GM23338 (cell line): Measurements from ENCODE around the gene ZDHHC7. TPM values are rescaled to one million over a fixed set of nuclear protein-coding genes. Genes with fewer than 3 reads are reported as not detected.

ENCODE experiments used
- ATAC-seq: fragments of 200-7000 bp; cut with Tn5 transposase; 3 replicates; pipeline ENCODE4 v1.9.1; 2020
- DNase-seq: peaks from one replicate; pipeline ENCODE4 v3.0.0-alpha.2; 2015; ENCODE audit warnings: low spot score
- H2AFZ ChIP-seq: fragments of 200-600 bp; sonication (generic); 2 replicates; pipeline ENCODE4 v1.8.0; 2016; ENCODE audit warnings: antibody characterized with exemption, mild to moderate bottlenecking, moderate library complexity
- H3F3A ChIP-seq: fragments of 200-600 bp; sonication (generic); replicated peaks from 2 replicates; pipeline ENCODE4 v1.8.0; 2017; ENCODE audit warnings: antibody characterized with exemption, mixed run types, low read depth
- H3K27ac ChIP-seq: fragments of 200-600 bp; sonication (generic); 2 replicates; pipeline ENCODE4 v1.6.1; 2016; ENCODE audit warnings: low read depth
- H3K27me3 ChIP-seq: fragments of 200-600 bp; sonication (generic); 2 replicates; pipeline ENCODE4 v1.8.0; 2016; ENCODE audit warnings: mild to moderate bottlenecking, mixed run types, moderate library complexity; ENCODE audit not compliant: insufficient read depth
- H3K36me3 ChIP-seq: fragments of 200-600 bp; sonication (generic); 2 replicates; pipeline ENCODE4 v1.8.0; 2016; ENCODE audit warnings: mild to moderate bottlenecking; ENCODE audit not compliant: insufficient read depth
- H3K4me1 ChIP-seq: fragments of 200-600 bp; sonication (generic); 2 replicates; pipeline ENCODE4 v1.8.0; 2016; ENCODE audit warnings: mild to moderate bottlenecking, moderate library complexity; ENCODE audit not compliant: insufficient read depth
- H3K4me2 ChIP-seq: fragments of 200-600 bp; sonication (generic); 2 replicates; pipeline ENCODE4 v1.7.1; 2017; ENCODE audit warnings: mixed run types
- H3K4me3 ChIP-seq: fragments of 200-600 bp; sonication (generic); 2 replicates; pipeline ENCODE4 v1.6.1; 2016; ENCODE audit warnings: mixed run types
- H3K79me2 ChIP-seq: fragments of 200-600 bp; sonication (generic); replicated peaks from 2 replicates; pipeline ENCODE4 v1.8.0; 2017; ENCODE audit warnings: mild to moderate bottlenecking; ENCODE audit not compliant: insufficient read depth
- H3K9me2 ChIP-seq: fragments of 200-600 bp; sonication (generic); 2 replicates; pipeline ENCODE4 v1.8.0; 2017; ENCODE audit not compliant: insufficient read depth
- H4K20me1 ChIP-seq: fragments of 200-600 bp; sonication (generic); replicated peaks from 2 replicates; pipeline ENCODE4 v1.8.0; 2017; ENCODE audit warnings: mild to moderate bottlenecking; ENCODE audit not compliant: insufficient read depth
- H3K27ac Mint-ChIP-seq: 2 replicates; pipeline ENCODE4 v1.8.0; 2020; ENCODE audit warnings: inconsistent platforms, mild to moderate bottlenecking, moderate library complexity, mixed read lengths
- H3K27me3 Mint-ChIP-seq: 3 replicates; pipeline ENCODE4 v1.8.0; 2022; ENCODE audit warnings: low read depth, mild to moderate bottlenecking, moderate library complexity, mixed read lengths, inconsistent platforms; ENCODE audit not compliant: insufficient read depth, poor library complexity
- H3K36me3 Mint-ChIP-seq: 3 replicates; pipeline ENCODE4 v1.8.0; 2021; ENCODE audit warnings: low read depth, mild to moderate bottlenecking, inconsistent platforms, moderate library complexity, mixed read lengths
- H3K4me1 Mint-ChIP-seq: 3 replicates; pipeline ENCODE4 v1.8.0; 2020; ENCODE audit warnings: mild to moderate bottlenecking, inconsistent platforms, mixed read lengths
- H3K4me3 Mint-ChIP-seq: 3 replicates; pipeline ENCODE4 v1.8.0; 2021; ENCODE audit warnings: moderate library complexity, mild to moderate bottlenecking, inconsistent platforms, mixed read lengths
- H3K9me3 Mint-ChIP-seq: 3 replicates; pipeline ENCODE4 v1.8.0; 2020; ENCODE audit warnings: moderate library complexity, mild to moderate bottlenecking, inconsistent platforms, mixed read lengths
- CREB1 ChIP-seq: fragments of 250-450 bp; sonication (Bioruptor Pico); IDR thresholded peaks from 2 replicates; pipeline ENCODE4 v1.5.0; 2020; ENCODE audit warnings: low read depth, mild to moderate bottlenecking, moderate library complexity
- CTCF ChIP-seq, 2 experiments: fragments of 200-600 bp in 1 of 2; sonication (generic) in 1 of 2; conservative IDR thresholded peaks; 2 replicates each; pipeline versions ENCODE4 v1.5.1 to v1.6.1; 2016 to 2017; ENCODE audit warnings: antibody characterized with exemption in 2 of 2, low read depth in 2 of 2, mild to moderate bottlenecking in 2 of 2, moderate library complexity in 1 of 2
- EZH2 ChIP-seq: fragments of 200-600 bp; sonication (generic); IDR thresholded peaks from one replicate; pipeline ENCODE4 v1.8.0; 2017; ENCODE audit warnings: antibody characterized with exemption, mild to moderate bottlenecking, low read depth; ENCODE audit not compliant: unreplicated experiment
- EZH2phosphoT487 ChIP-seq: fragments of 200-600 bp; sonication (generic); IDR thresholded peaks from one replicate; pipeline ENCODE4 v1.8.1; 2018; ENCODE audit warnings: antibody characterized with exemption; ENCODE audit not compliant: unreplicated experiment
- JUNB ChIP-seq: IDR thresholded peaks from one replicate; pipeline ENCODE4 v1.6.1; 2016; ENCODE audit warnings: antibody characterized with exemption; ENCODE audit not compliant: unreplicated experiment
- NANOG ChIP-seq: IDR thresholded peaks from 2 replicates; pipeline ENCODE4 v1.6.1; 2016; ENCODE audit warnings: antibody characterized with exemption, borderline replicate concordance
- POLR2AphosphoS5 ChIP-seq: IDR thresholded peaks from 2 replicates; pipeline ENCODE4 v1.6.1; 2016; ENCODE audit warnings: antibody characterized with exemption, low read depth
- STAT1 ChIP-seq: IDR thresholded peaks from one replicate; pipeline ENCODE4 v1.6.1; 2016; ENCODE audit warnings: antibody characterized with exemption; ENCODE audit not compliant: unreplicated experiment
- ZNF114 ChIP-seq: fragments of 250-450 bp; sonication (Bioruptor Pico); IDR thresholded peaks from 2 replicates; pipeline ENCODE4 v1.5.0; 2020; ENCODE audit warnings: mild to moderate bottlenecking, moderate library complexity
- ZNF331 ChIP-seq: fragments of 250-450 bp; sonication (Bioruptor Pico); IDR thresholded peaks from 2 replicates; pipeline ENCODE4 v1.5.0; 2020; ENCODE audit warnings: low read depth, mild to moderate bottlenecking, moderate library complexity
- polyA plus RNA-seq: library from polyadenylated mRNA; unstranded; fragments of >200 nt; fragmentation: Nextera tagmentation; extraction: Ambion mirVana; gene quantifications from 2 replicates; pipeline ENCODE4 v1.2.1, GENCODE V29; 2016
- total RNA-seq: library from RNA; depleted of rRNA; stranded (reverse); fragments of >200 nt; shearing (Covaris generic); gene quantifications from 2 replicates; pipeline ENCODE4 v1.2.3, GENCODE V29; 2014
- TF ChIP-seq, protein P1 (sequence below): IDR thresholded peaks from one replicate; pipeline ENCODE4 v1.6.1; 2018; ENCODE audit warnings: antibody characterized with exemption; ENCODE audit not compliant: unreplicated experiment
- TF ChIP-seq, protein P2 (sequence below): IDR thresholded peaks from 2 replicates; pipeline ENCODE4 v1.6.1; 2016; ENCODE audit warnings: antibody characterized with exemption
- TF ChIP-seq, protein P3 (sequence below): fragments of 250-450 bp; sonication (Bioruptor Pico); IDR thresholded peaks from 2 replicates; pipeline ENCODE4 v1.5.0; 2020; ENCODE audit warnings: mild to moderate bottlenecking, moderate library complexity

The ZDHHC7 gene
- total and polyA plus RNA-seq, 2 experiments from 2014 or later, result 13.1 to 46.1 TPM

DNA sequence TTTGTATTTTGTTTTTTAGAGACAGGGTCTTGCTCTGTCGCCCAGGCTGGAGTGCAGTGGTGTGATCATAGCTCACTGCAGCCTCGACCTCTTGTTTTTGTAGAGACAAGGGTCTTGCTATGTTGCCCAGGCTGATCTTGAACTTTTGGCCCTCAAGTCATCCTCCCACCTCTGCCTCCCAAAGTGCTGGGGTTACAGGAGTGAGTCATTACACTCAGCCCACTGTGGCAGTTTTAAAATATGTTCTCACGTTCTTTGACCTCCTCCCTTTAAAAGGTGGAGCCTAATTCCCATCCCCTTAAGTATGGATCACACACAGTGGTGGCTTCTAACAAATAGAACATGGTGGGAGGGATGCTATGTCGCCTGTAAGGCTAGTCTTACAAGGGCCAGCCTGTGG is 67.7 kb downstream of the ZDHHC7 start:
- TF ChIP-seq CREB1 (CRISPR knock-in tag) (no peak), POLR2AphosphoS5 (no peak), EZH2 (no peak), STAT1 (no peak), ZNF331 (CRISPR knock-in tag) (no peak), CTCF (conservative IDR thresholded peaks at IDR 0.05; ENCODE audit: low read depth in 2 of 2) (no peak), NANOG (no peak), JUNB (no peak), EZH2phosphoT487 (no peak), ZNF114 (no peak)
- TF ChIP-seq, protein P1, sequence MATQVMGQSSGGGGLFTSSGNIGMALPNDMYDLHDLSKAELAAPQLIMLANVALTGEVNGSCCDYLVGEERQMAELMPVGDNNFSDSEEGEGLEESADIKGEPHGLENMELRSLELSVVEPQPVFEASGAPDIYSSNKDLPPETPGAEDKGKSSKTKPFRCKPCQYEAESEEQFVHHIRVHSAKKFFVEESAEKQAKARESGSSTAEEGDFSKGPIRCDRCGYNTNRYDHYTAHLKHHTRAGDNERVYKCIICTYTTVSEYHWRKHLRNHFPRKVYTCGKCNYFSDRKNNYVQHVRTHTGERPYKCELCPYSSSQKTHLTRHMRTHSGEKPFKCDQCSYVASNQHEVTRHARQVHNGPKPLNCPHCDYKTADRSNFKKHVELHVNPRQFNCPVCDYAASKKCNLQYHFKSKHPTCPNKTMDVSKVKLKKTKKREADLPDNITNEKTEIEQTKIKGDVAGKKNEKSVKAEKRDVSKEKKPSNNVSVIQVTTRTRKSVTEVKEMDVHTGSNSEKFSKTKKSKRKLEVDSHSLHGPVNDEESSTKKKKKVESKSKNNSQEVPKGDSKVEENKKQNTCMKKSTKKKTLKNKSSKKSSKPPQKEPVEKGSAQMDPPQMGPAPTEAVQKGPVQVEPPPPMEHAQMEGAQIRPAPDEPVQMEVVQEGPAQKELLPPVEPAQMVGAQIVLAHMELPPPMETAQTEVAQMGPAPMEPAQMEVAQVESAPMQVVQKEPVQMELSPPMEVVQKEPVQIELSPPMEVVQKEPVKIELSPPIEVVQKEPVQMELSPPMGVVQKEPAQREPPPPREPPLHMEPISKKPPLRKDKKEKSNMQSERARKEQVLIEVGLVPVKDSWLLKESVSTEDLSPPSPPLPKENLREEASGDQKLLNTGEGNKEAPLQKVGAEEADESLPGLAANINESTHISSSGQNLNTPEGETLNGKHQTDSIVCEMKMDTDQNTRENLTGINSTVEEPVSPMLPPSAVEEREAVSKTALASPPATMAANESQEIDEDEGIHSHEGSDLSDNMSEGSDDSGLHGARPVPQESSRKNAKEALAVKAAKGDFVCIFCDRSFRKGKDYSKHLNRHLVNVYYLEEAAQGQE, result no peak
- TF ChIP-seq, protein P2, sequence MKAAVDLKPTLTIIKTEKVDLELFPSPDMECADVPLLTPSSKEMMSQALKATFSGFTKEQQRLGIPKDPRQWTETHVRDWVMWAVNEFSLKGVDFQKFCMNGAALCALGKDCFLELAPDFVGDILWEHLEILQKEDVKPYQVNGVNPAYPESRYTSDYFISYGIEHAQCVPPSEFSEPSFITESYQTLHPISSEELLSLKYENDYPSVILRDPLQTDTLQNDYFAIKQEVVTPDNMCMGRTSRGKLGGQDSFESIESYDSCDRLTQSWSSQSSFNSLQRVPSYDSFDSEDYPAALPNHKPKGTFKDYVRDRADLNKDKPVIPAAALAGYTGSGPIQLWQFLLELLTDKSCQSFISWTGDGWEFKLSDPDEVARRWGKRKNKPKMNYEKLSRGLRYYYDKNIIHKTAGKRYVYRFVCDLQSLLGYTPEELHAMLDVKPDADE, result no peak
- TF ChIP-seq, protein P3, sequence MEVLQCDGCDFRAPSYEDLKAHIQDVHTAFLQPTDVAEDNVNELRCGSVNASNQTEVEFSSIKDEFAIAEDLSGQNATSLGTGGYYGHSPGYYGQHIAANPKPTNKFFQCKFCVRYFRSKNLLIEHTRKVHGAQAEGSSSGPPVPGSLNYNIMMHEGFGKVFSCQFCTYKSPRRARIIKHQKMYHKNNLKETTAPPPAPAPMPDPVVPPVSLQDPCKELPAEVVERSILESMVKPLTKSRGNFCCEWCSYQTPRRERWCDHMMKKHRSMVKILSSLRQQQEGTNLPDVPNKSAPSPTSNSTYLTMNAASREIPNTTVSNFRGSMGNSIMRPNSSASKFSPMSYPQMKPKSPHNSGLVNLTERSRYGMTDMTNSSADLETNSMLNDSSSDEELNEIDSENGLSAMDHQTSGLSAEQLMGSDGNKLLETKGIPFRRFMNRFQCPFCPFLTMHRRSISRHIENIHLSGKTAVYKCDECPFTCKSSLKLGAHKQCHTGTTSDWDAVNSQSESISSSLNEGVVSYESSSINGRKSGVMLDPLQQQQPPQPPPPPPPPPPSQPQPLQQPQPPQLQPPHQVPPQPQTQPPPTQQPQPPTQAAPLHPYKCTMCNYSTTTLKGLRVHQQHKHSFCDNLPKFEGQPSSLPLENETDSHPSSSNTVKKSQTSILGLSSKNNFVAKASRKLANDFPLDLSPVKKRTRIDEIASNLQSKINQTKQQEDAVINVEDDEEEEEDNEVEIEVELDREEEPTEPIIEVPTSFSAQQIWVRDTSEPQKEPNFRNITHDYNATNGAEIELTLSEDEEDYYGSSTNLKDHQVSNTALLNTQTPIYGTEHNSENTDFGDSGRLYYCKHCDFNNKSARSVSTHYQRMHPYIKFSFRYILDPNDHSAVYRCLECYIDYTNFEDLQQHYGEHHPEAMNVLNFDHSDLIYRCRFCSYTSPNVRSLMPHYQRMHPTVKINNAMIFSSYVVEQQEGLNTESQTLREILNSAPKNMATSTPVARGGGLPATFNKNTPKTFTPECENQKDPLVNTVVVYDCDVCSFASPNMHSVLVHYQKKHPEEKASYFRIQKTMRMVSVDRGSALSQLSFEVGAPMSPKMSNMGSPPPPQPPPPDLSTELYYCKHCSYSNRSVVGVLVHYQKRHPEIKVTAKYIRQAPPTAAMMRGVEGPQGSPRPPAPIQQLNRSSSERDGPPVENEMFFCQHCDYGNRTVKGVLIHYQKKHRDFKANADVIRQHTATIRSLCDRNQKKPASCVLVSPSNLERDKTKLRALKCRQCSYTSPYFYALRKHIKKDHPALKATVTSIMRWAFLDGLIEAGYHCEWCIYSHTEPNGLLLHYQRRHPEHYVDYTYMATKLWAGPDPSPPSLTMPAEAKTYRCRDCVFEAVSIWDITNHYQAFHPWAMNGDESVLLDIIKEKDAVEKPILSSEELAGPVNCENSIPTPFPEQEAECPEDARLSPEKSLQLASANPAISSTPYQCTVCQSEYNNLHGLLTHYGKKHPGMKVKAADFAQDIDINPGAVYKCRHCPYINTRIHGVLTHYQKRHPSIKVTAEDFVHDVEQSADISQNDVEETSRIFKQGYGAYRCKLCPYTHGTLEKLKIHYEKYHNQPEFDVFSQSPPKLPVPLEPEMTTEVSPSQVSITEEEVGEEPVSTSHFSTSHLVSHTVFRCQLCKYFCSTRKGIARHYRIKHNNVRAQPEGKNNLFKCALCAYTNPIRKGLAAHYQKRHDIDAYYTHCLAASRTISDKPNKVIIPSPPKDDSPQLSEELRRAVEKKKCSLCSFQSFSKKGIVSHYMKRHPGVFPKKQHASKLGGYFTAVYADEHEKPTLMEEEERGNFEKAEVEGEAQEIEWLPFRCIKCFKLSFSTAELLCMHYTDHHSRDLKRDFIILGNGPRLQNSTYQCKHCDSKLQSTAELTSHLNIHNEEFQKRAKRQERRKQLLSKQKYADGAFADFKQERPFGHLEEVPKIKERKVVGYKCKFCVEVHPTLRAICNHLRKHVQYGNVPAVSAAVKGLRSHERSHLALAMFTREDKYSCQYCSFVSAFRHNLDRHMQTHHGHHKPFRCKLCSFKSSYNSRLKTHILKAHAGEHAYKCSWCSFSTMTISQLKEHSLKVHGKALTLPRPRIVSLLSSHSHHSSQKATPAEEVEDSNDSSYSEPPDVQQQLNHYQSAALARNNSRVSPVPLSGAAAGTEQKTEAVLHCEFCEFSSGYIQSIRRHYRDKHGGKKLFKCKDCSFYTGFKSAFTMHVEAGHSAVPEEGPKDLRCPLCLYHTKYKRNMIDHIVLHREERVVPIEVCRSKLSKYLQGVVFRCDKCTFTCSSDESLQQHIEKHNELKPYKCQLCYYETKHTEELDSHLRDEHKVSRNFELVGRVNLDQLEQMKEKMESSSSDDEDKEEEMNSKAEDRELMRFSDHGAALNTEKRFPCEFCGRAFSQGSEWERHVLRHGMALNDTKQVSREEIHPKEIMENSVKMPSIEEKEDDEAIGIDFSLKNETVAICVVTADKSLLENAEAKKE (CRISPR knock-in tag), result no peak
- Histone ChIP-seq H3K27ac (no peak overlapping the region), H3K36me3 (no peaks in the 10 kb centered on the region), H2AFZ (no peak overlapping the region), H3K4me2 (no peak overlapping the region), H3K27me3 (no peaks in the 10 kb centered on the region), H3K79me2 (no peaks in the 10 kb centered on the region), H4K20me1 (no peaks in the 10 kb centered on the region), H3K4me1 (no peaks in the 10 kb centered on the region), H3F3A (no peaks in the 10 kb centered on the region), H3K4me3 (no peak overlapping the region), H3K9me2 (no peaks in the 10 kb centered on the region)
- DNase-seq, result no peak
- Mint-ChIP-seq H3K36me3 (no peaks in the 10 kb centered on the region), H3K27ac (no peak overlapping the region), H3K4me3 (no peak overlapping the region), H3K4me1 (0 out of 3 replicates have a peak, but pooled peaks cover 3% of the 10 kb centered on the region), H3K27me3 (peaks cover 18% of the 10 kb centered on the region), H3K9me3 (peaks cover 4% of the 10 kb centered on the region; the same call in 1 of the 3 replicates)
- ATAC-seq, result no peak
